Measurements from ENCODE around the gene KCNAB1. TPM values are rescaled to one million over a fixed set of nuclear protein-coding genes. Genes with fewer than 3 reads are reported as not detected.
"Not testable (repeated sequence)": the region's sequence is repeated elsewhere in the genome, so short reads cannot be mapped to it uniquely, and the experiment has no call there.

KCNAB1 gene
- total RNA-seq, 1 experiment from 2014 or later, result 1.4 TPM

DNA sequence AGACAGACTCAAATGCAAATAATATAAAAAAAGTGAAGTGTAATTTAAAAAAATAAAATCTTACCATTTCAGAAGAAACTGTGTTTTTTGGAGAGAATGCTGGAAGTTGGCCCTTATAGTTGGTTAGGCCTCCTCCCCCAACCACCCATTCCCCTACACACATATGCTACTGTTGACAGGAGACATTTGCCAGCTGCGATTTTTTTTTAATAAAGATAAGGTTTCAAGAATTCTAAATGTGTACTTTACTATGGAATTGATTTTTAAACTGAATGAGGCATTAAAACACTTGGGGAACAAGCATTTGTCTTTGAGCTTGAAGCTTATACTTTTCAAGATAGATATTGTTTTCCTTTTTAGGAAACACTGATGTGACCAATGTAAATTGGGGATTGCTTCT, 438.9 kb downstream of the KCNAB1 start:
- no peak overlapping the region for H3K4me2 ChIP-seq
- no TSS peak for BruUV-seq (replicated peaks)
- POLR2A ChIA-PET (ENCODE audit: unreplicated experiment), result interaction anchor here (0.5 kb wide), 1 partner anchor 317 kb away, joined by 4 read pairs; no protein-coding TSS in a partner anchor
- CTCF ChIA-PET, result no interaction called here
- H3K27me3 ChIP-seq (ENCODE audit: insufficient read depth, low read depth), result no peaks in the 10 kb centered on the region
- H4K20me1 ChIP-seq (ENCODE audit: insufficient read depth), result no peaks in the 10 kb centered on the region
- H3F3A ChIP-seq (ENCODE audit: insufficient read depth, low read depth), result no peaks in the 10 kb centered on the region
- peaks cover 6% of the 10 kb centered on the region for H3K79me2 ChIP-seq (ENCODE audit: low read depth)
- no peaks in the 10 kb centered on the region for H3K36me3 ChIP-seq (ENCODE audit: low read depth)
- no peaks in the 10 kb centered on the region for H3K9me2 ChIP-seq (ENCODE audit: insufficient read depth)
- no peak overlapping the region for H3K4me3 ChIP-seq
- no peak overlapping the region for H2AFZ ChIP-seq
- H3K27ac ChIP-seq, result no peak overlapping the region
- no peak for TF ChIP-seq EZH2 (IDR thresholded peaks at IDR 0.05; ENCODE audit: low read depth)
- no peak for TF ChIP-seq CTCF (conservative IDR thresholded peaks at IDR 0.05)
- H3K4me1 ChIP-seq (replicated peaks; ENCODE audit: insufficient read depth), result peaks cover 9% of the 10 kb centered on the region
- H3K9me3 ChIP-seq (ENCODE audit: insufficient read depth, low read depth), result no peaks in the 10 kb centered on the region
- no peak for DNase-seq
- intact Hi-C loops (cut with micrococcal nuclease; ENCODE audit: unreplicated experiment), result loop anchor here (5.0 kb wide), 1 partner anchor 258 kb away; no protein-coding TSS in a partner anchor

- H3K4me3 ChIP-seq, result no peak overlapping the region
- no peaks in the 10 kb centered on the region for H3K27me3 ChIP-seq (ENCODE audit: insufficient read depth, low read depth)
- no peaks in the 10 kb centered on the region for H3K36me3 ChIP-seq (ENCODE audit: low read depth)
- ChIA-PET POLR2A (ENCODE audit: unreplicated experiment) (no interaction called here), CTCF (no interaction called here)
- no peaks in the 10 kb centered on the region for H3K4me1 ChIP-seq (replicated peaks; ENCODE audit: insufficient read depth)
- no peak for DNase-seq
- intact Hi-C loops (cut with micrococcal nuclease; ENCODE audit: unreplicated experiment), result no loop called here
- no peaks in the 10 kb centered on the region for H3K9me3 ChIP-seq (ENCODE audit: insufficient read depth, low read depth)
- no peaks in the 10 kb centered on the region for H3K79me2 ChIP-seq (ENCODE audit: low read depth)
- H2AFZ ChIP-seq, result no peak overlapping the region
- no peak overlapping the region for H3K27ac ChIP-seq
- no TSS peak for BruUV-seq (replicated peaks)
- H3K4me2 ChIP-seq, result no peak overlapping the region
- TF ChIP-seq CTCF (conservative IDR thresholded peaks at IDR 0.05) (no peak), EZH2 (IDR thresholded peaks at IDR 0.05; ENCODE audit: low read depth) (no peak)
- H4K20me1 ChIP-seq (ENCODE audit: insufficient read depth), result no peaks in the 10 kb centered on the region
- H3F3A ChIP-seq (ENCODE audit: insufficient read depth, low read depth), result no peaks in the 10 kb centered on the region
- peaks cover 1% of the 10 kb centered on the region; the same call in 1 of the 2 replicates for H3K9me2 ChIP-seq (ENCODE audit: insufficient read depth)
These were observed 441.2 kb downstream of the KCNAB1 start for GRCh38 chr3:156561533-156561932.

DNA sequence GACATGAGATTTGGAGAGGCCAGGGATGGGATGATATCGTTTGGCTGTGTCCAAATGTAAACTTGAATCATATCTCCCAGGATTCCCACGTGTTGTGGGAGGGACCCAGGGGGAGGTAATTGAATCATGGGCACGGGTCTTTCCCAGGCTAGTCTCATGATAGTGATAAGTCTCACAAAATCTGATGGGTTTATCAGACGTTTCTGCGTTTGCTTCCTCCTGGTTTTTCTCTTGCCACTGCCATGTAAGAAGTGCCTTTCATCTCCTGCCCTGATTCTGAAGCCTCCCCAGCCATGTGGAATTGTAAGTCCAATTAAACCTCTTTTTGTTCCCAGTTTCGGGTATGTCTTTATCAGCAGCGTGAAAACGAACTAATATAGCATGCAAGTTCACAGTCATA, 442.1 kb downstream of the KCNAB1 start:
- peak in 1 of 2 experiments; percentile 23 for DNase-seq
- H3K9me2 ChIP-seq (ENCODE audit: insufficient read depth); H2AFZ ChIP-seq; CTCF ChIA-PET; H3K4me1 ChIP-seq (replicated peaks; ENCODE audit: insufficient read depth); H4K20me1 ChIP-seq (ENCODE audit: insufficient read depth); H3K79me2 ChIP-seq (ENCODE audit: low read depth); H3K4me3 ChIP-seq; H3K27me3 ChIP-seq (ENCODE audit: insufficient read depth, low read depth); H3K36me3 ChIP-seq (ENCODE audit: low read depth); H3K9me3 ChIP-seq (ENCODE audit: insufficient read depth, low read depth); H3K4me2 ChIP-seq; BruUV-seq (replicated peaks); intact Hi-C loops (cut with micrococcal nuclease; ENCODE audit: unreplicated experiment); H3F3A ChIP-seq (ENCODE audit: insufficient read depth, low read depth); H3K27ac ChIP-seq; POLR2A ChIA-PET (ENCODE audit: unreplicated experiment): not testable (repeated sequence)

Data from PC-9 (cell line).